ENCODE data around the gene HS3ST1.

Gene HS3ST1

GRCh38 chr4:11430536-11430935 lies 1.8 kb upstream of the HS3ST1 start:
- DNase-seq = no peak

GRCh38 chr4:11429699-11430045 lies 978 bp upstream of the HS3ST1 start:
- DNase-seq = no peak

- peak; percentile 79 to 96 for DNase-seq
These were observed 405 bp upstream of the HS3ST1 start for GRCh38 chr4:11428899-11429698.

GRCh38 chr4:11427121-11427996 lies 1.3 kb downstream of the HS3ST1 start:
- DNase-seq = peak in 1 of 2 experiments; percentile 53

- peak in 1 of 2 experiments; percentile 34 for DNase-seq
These were observed 2.0 kb downstream of the HS3ST1 start for GRCh38 chr4:11426731-11427120.

- no peak for DNase-seq
These were observed 2.7 kb downstream of the HS3ST1 start for GRCh38 chr4:11426003-11426402.

GRCh38 chr4:11424856-11425255 lies 3.8 kb downstream of the HS3ST1 start:
- no peak for DNase-seq

- DNase-seq = peak; percentile 44 to 74
These were observed 4.7 kb downstream of the HS3ST1 start for GRCh38 chr4:11424000-11424399.

GRCh38 chr4:11423465-11423864 lies 5.2 kb downstream of the HS3ST1 start:
- DNase-seq = no peak

- no peak for DNase-seq
These were observed 7.6 kb downstream of the HS3ST1 start for GRCh38 chr4:11421116-11421515.

GRCh38 chr4:11420327-11420726 lies 8.4 kb downstream of the HS3ST1 start:
- DNase-seq = no peak

GRCh38 chr4:11418610-11419009 lies 10.1 kb downstream of the HS3ST1 start:
- peak in 1 of 2 experiments; percentile 4 for DNase-seq

GRCh38 chr4:11416767-11417113 lies 12.0 kb downstream of the HS3ST1 start:
- DNase-seq = no peak

GRCh38 chr4:11416071-11416766 lies 12.5 kb downstream of the HS3ST1 start:
- peak in 1 of 2 experiments; percentile 8 for DNase-seq

- no peak for DNase-seq
These were observed 13.2 kb downstream of the HS3ST1 start for GRCh38 chr4:11415409-11416070.

- DNase-seq = no peak
These were observed 16.5 kb downstream of the HS3ST1 start for GRCh38 chr4:11412211-11412610.

- DNase-seq = no peak
These were observed 19.1 kb downstream of the HS3ST1 start for GRCh38 chr4:11409632-11410031.

GRCh38 chr4:11408233-11408967 lies 20.3 kb downstream of the HS3ST1 start:
- no peak for DNase-seq

GRCh38 chr4:11407551-11407950 lies 21.1 kb downstream of the HS3ST1 start:
- DNase-seq = no peak

GRCh38 chr4:11404431-11404830 lies 24.3 kb downstream of the HS3ST1 start:
- peak; percentile 19 to 41 for DNase-seq

GRCh38 chr4:11402192-11402591 lies 26.5 kb downstream of the HS3ST1 start:
- no peak for DNase-seq

GRCh38 chr4:11399461-11399971 lies 29.2 kb downstream of the HS3ST1 start:
- no peak for DNase-seq
